H1 (cell line): ENCODE results near the gene PDE3A. TPM values are rescaled to one million over a fixed set of nuclear protein-coding genes. Genes with fewer than 3 reads are reported as not detected.
"Not testable (repeated sequence)": the region's sequence is repeated elsewhere in the genome, so short reads cannot be mapped to it uniquely, and the experiment has no call there.

Experiments used
- CTCF ChIA-PET: fragments of 300-600 bp; sonication (Branson Sonifier 250); formaldehyde crosslinking; loops from one replicate; lab custom pipeline; 2021; ENCODE audit not compliant: partially characterized antibody; lab: Charles Lee
- POLR2A ChIA-PET: fragments of 300-600 bp; sonication (Branson Sonifier 250); formaldehyde crosslinking; loops from one replicate; lab custom pipeline; 2021; ENCODE audit warnings: inconsistent platforms; ENCODE audit not compliant: partially characterized antibody; lab: Charles Lee
- DNase-seq, 2 experiments: peaks; one replicate each; pipeline versions ENCODE4 v3.0.0 to v3.0.0-alpha.2; 2010 to 2022; ENCODE audit warnings: low spot score in 2 of 2, low read depth in 1 of 2, mixed read lengths in 1 of 2
- FAIRE-seq: peaks from 2 replicates; lab custom pipeline; 2011; peaks lifted over from hg19 to GRCh38; lab: Jason Lieb, UNC
- H2AFZ ChIP-seq: 2 replicates; pipeline ENCODE4 v1.8.1; 2012; ENCODE audit warnings: low read length, inconsistent platforms
- H2AK5ac ChIP-seq: 2 replicates; pipeline ENCODE4 v1.6.1; 2013; ENCODE audit warnings: low read depth, low read length
- H2BK120ac ChIP-seq: replicated peaks from 2 replicates; pipeline ENCODE3; 2013; ENCODE audit warnings: low read depth, low read length, inconsistent platforms
- H2BK12ac ChIP-seq: 2 replicates; pipeline ENCODE4 v1.6.1; 2013; ENCODE audit warnings: low read depth, low read length
- H2BK15ac ChIP-seq: 2 replicates; pipeline ENCODE4 v1.6.1; 2013; ENCODE audit warnings: low read length
- H2BK20ac ChIP-seq: 2 replicates; pipeline ENCODE4 v1.6.1; 2013; ENCODE audit warnings: low read length
- H2BK5ac ChIP-seq: 2 replicates; pipeline ENCODE4 v1.6.1; 2013; ENCODE audit warnings: low read depth, low read length
- H3K14ac ChIP-seq: 2 replicates; pipeline ENCODE4 v1.6.1; 2013; ENCODE audit warnings: inconsistent platforms; ENCODE audit not compliant: insufficient read length
- H3K18ac ChIP-seq: 2 replicates; pipeline ENCODE4 v1.6.1; 2013; ENCODE audit warnings: low read length; ENCODE audit errors: extremely low read depth
- H3K23ac ChIP-seq: 2 replicates; pipeline ENCODE4 v1.6.1; 2013; ENCODE audit warnings: inconsistent platforms; ENCODE audit not compliant: insufficient read length
- H3K23me2 ChIP-seq: 2 replicates; pipeline ENCODE4 v1.6.1; 2013; ENCODE audit warnings: low read depth, low read length
- H3K27ac ChIP-seq: 2 replicates; pipeline ENCODE4 v1.6.1; 2011; ENCODE audit warnings: low read depth, low read length, inconsistent platforms
- H3K27me3 ChIP-seq, 4 experiments: replicated peaks in 1 of 4; 1 replicate in 1 of 4; 2 replicates in 3 of 4; pipeline versions ENCODE4 v1.6.1 to v1.8.1; 2011 to 2013; ENCODE audit warnings: low read length in 3 of 4, mild to moderate bottlenecking in 3 of 4, inconsistent platforms in 2 of 4, mixed read lengths in 2 of 4, moderate library complexity in 1 of 4; ENCODE audit not compliant: control insufficient read depth in 3 of 4, insufficient read depth in 3 of 4; ENCODE audit errors: extremely low read depth in 1 of 4
- H3K36me3 ChIP-seq, 4 experiments: 2 replicates each; pipeline versions ENCODE4 v1.6.1 to v1.8.1; 2011 to 2013; ENCODE audit warnings: mild to moderate bottlenecking in 4 of 4, low read length in 3 of 4, moderate library complexity in 2 of 4, control low read depth in 1 of 4, inconsistent platforms in 1 of 4; ENCODE audit not compliant: insufficient read depth in 4 of 4, control insufficient read depth in 2 of 4
- H3K4ac ChIP-seq: replicated peaks from 2 replicates; pipeline ENCODE3; 2013; ENCODE audit warnings: low read length, low read depth, mixed read lengths, inconsistent platforms; ENCODE audit not compliant: insufficient read length
- H3K4me1 ChIP-seq, 4 experiments: replicated peaks in 1 of 4; 1 replicate in 1 of 4; 2 replicates in 3 of 4; pipeline versions ENCODE4 v1.6.1 to v1.8.1; 2011 to 2013; ENCODE audit warnings: low read length in 3 of 4, inconsistent platforms in 2 of 4, mixed read lengths in 1 of 4; ENCODE audit not compliant: insufficient read depth in 4 of 4, control insufficient read depth in 3 of 4
- H3K4me2 ChIP-seq, 2 experiments: 2 replicates each; pipeline versions ENCODE4 v1.6.1 to v1.8.1; 2011 to 2013; ENCODE audit warnings: low read depth in 2 of 2, low read length in 2 of 2, control low read depth in 1 of 2, inconsistent platforms in 1 of 2, mild to moderate bottlenecking in 1 of 2; ENCODE audit not compliant: insufficient read depth in 1 of 2
- H3K4me3 ChIP-seq, 4 experiments: fragments of 200-600, 300-600 bp in 1 of 4; sonication (generic), shearing (Covaris generic), sonication (Bioruptor Twin) in 1 of 4; 2 replicates each; pipeline versions ENCODE4 v1.5.1 to v1.8.1; 2011 to 2016; ENCODE audit warnings: low read length in 4 of 4, low read depth in 3 of 4, control low read depth in 2 of 4, inconsistent platforms in 2 of 4, mild to moderate bottlenecking in 2 of 4, mixed read lengths in 1 of 4, moderate library complexity in 1 of 4; ENCODE audit not compliant: insufficient read depth in 2 of 4; ENCODE audit errors: extremely low read depth in 1 of 4
- H3K56ac ChIP-seq: replicated peaks from 2 replicates; pipeline ENCODE3; 2013; ENCODE audit warnings: low read depth, mild to moderate bottlenecking, mixed read lengths, low read length, inconsistent platforms; ENCODE audit not compliant: insufficient read length
- H3K79me1 ChIP-seq: 2 replicates; pipeline ENCODE4 v1.6.1; 2013; ENCODE audit warnings: low read depth, low read length, control low read depth
- H3K79me2 ChIP-seq, 2 experiments: 2 replicates each; pipeline versions ENCODE4 v1.6.1 to v1.8.1; 2012 to 2013; ENCODE audit warnings: low read length in 2 of 2, mild to moderate bottlenecking in 2 of 2, inconsistent platforms in 1 of 2; ENCODE audit not compliant: insufficient read depth in 2 of 2, control insufficient read depth in 1 of 2
- H3K9ac ChIP-seq, 4 experiments: replicated peaks in 1 of 4; 1 replicate in 1 of 4; 2 replicates in 3 of 4; pipeline versions ENCODE4 v1.6.1 to v1.8.1; 2011 to 2013; ENCODE audit warnings: low read depth in 3 of 4, low read length in 3 of 4, control low read depth in 2 of 4, mild to moderate bottlenecking in 2 of 4, moderate library complexity in 2 of 4, inconsistent platforms in 1 of 4; ENCODE audit errors: extremely low read depth in 1 of 4
- H3K9me3 ChIP-seq, 2 experiments: 2 replicates each; pipeline versions ENCODE4 v1.6.1 to v1.8.1; 2012 to 2013; ENCODE audit warnings: mild to moderate bottlenecking in 2 of 2, moderate library complexity in 2 of 2, control low read depth in 1 of 2, inconsistent platforms in 1 of 2, low read depth in 1 of 2, low read length in 1 of 2, mixed read lengths in 1 of 2; ENCODE audit not compliant: insufficient read depth in 2 of 2
- H4K20me1 ChIP-seq, 2 experiments: replicated peaks in 1 of 2; 2 replicates each; pipeline versions ENCODE3 to v1.8.1; 2011 to 2013; ENCODE audit warnings: inconsistent platforms in 2 of 2, low read length in 2 of 2, mild to moderate bottlenecking in 1 of 2; ENCODE audit not compliant: insufficient read depth in 2 of 2, control insufficient read depth in 1 of 2
- H4K5ac ChIP-seq: 2 replicates; pipeline ENCODE4 v1.6.1; 2013; ENCODE audit warnings: low read length, low read depth, mixed read lengths, inconsistent platforms; ENCODE audit not compliant: insufficient read length
- H4K8ac ChIP-seq: 2 replicates; pipeline ENCODE4 v1.8.0; 2013; ENCODE audit warnings: mild to moderate bottlenecking, moderate library complexity, low read length, inconsistent platforms; ENCODE audit not compliant: insufficient read depth; ENCODE audit errors: extremely low read depth
- H4K91ac ChIP-seq: replicated peaks from 2 replicates; pipeline ENCODE3; 2013; ENCODE audit warnings: low read length, mixed read lengths, inconsistent platforms; ENCODE audit not compliant: insufficient read length
- WGBS, 2 experiments: shearing (Covaris generic) in 1 of 2; methylation state at CpG; one replicate each; pipeline versions ENCODE4 v1.1.6 to v1.1.7; 2013 to 2015; ENCODE audit warnings: low lambda C conversion rate in 2 of 2, mixed read lengths in 2 of 2, inconsistent platforms in 1 of 2, low coverage in 1 of 2, missing lambda C conversion rate in 1 of 2; ENCODE audit not compliant: insufficient replicate concordance in 2 of 2, insufficient coverage in 1 of 2, insufficient read length in 1 of 2; ENCODE audit errors: extremely low coverage in 1 of 2, missing lambda C conversion rate in 1 of 2; 5-methylcytosine and 5-hydroxymethylcytosine counted together
- polyA plus RNA-seq, 7 experiments: library from polyadenylated mRNA; depleted of rRNA in 3 of 7; stranded (reverse) in 5 of 7; unstranded in 2 of 7; fragments of >200 nt in 5 of 7; fragments of 200-250 nt in 2 of 7; gene quantifications; 1 replicate in 5 of 7; 2 replicates in 1 of 7; 4 replicates in 1 of 7; pipeline versions ENCODE4 v1.2.1 to v1.2.3, GENCODE V29; 2011 to 2013; ENCODE audit warnings: missing spikeins in 2 of 7, mixed read lengths in 2 of 7
- total RNA-seq: library from RNA; stranded (reverse); fragmentation: NEBNext Ultra II Directional; extraction: Animal tissue kit (Norgen Biotek cat#: 25700); gene quantifications from 2 replicates; pipeline ENCODE4 v1.2.1, GENCODE V29; 2021

The PDE3A gene
- total and polyA plus RNA-seq, 2 of the 8 experiments (the other 6 are each of a cell fraction or from before 2014, with no cell fraction given): 1.4 to 3.4 TPM

DNA sequence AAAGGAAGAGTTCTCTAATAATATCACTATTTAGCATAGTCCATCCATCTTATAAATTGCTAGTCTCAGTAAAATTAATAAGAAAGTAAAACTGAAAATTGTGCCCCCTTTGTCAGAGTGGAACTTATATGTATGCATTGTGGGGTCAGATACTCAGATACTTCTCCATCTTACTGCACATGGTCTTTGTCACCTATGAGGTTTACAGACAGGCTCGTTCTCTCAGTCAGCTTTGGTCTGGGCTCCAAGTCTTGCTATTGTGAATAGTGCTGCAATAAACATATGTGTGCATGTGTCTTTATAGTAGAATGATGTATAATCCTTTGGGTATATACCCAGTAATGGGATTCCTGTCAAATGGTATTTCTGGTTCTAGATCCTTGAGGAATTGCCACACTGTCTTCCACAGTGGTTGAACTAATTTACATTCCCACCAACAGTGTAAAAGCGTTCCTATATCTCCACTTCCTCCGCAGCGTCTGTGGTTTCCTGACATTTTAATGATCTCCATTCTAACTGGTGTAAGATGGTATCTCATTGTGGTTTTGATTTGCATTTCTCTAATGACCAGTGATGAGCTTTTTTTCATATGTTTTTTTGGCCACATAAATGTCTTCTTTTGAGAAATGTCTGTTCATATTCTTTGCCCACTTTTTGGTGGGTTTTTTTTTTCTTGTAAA, 37.4 kb upstream of the PDE3A start:
- H3K4me1 ChIP-seq, H3K27me3 ChIP-seq, H2AK5ac ChIP-seq, H3K79me2 ChIP-seq, H2BK20ac ChIP-seq, POLR2A ChIA-PET, H3K27ac ChIP-seq, H3K4me3 ChIP-seq, H3K14ac ChIP-seq, H3K36me3 ChIP-seq, H4K8ac ChIP-seq, H3K56ac ChIP-seq, H3K4ac ChIP-seq, DNase-seq, H3K79me1 ChIP-seq, H3K23ac ChIP-seq, H2BK120ac ChIP-seq, H2BK15ac ChIP-seq, H3K9ac ChIP-seq, H2AFZ ChIP-seq, H3K18ac ChIP-seq, H3K4me2 ChIP-seq, H4K5ac ChIP-seq, H4K20me1 ChIP-seq, H2BK5ac ChIP-seq, FAIRE-seq, H3K9me3 ChIP-seq, H4K91ac ChIP-seq, H3K23me2 ChIP-seq, H2BK12ac ChIP-seq: not testable (repeated sequence)
- CTCF ChIA-PET: interaction anchor here (0.6 kb wide), 2 partner anchors 37 to 853 kb away, joined by 3 to 4 read pairs; no protein-coding TSS in a partner anchor
- 86% methylated on average over 4 of the region's 4 CpGs; no CpG with 5 or more reads in 1 of the 2 experiments for WGBS, 2 experiments
